Gastroesophageal sphincter (tissue), 3 donors: ENCODE data around the gene FGGY.

Experiments
- CTCF ChIP-seq, 4 experiments: fragments of 200-600 bp in 2 of 4; fragments of 450-650 bp in 2 of 4; sonication (generic) in 1 of 4; IDR thresholded peaks; one replicate each; pipeline ENCODE4 v1.5.1; 2017 to 2019; ENCODE audit warnings: antibody characterized with exemption in 4 of 4, mild to moderate bottlenecking in 2 of 4, moderate library complexity in 2 of 4
- EP300 ChIP-seq: sonication (generic); formaldehyde crosslinking; IDR thresholded peaks from one replicate; pipeline ENCODE4 v1.6.1; 2017; ENCODE audit warnings: antibody characterized with exemption, mild to moderate bottlenecking
- POLR2A ChIP-seq, 2 donors: fragments of 450-650 bp; IDR thresholded peaks; one replicate each; pipeline ENCODE4 v1.6.1; 2017; ENCODE audit warnings: antibody characterized with exemption in 2 of 2, mild to moderate bottlenecking in 2 of 2, moderate library complexity in 1 of 2
- POLR2AphosphoS5 ChIP-seq: sonication (generic); formaldehyde crosslinking; IDR thresholded peaks from one replicate; pipeline ENCODE4 v1.6.1; 2017; ENCODE audit warnings: antibody characterized with exemption

GRCh38 chr1:59592924-59593323 is 296.0 kb downstream of the FGGY start:
- TF ChIP-seq POLR2A (IDR thresholded peaks at IDR 0.05) (no peak), CTCF (IDR thresholded peaks at IDR 0.05) (no peak), POLR2AphosphoS5 (no peak), EP300 (no peak)
